GM18499 (cell line): Measurements from ENCODE around the gene HERC6.
"Not testable (repeated sequence)": the region's sequence is repeated elsewhere in the genome, so short reads cannot be mapped to it uniquely, and the experiment has no call there.

Source experiments
- ATAC-seq: cut with Tn5 transposase; IDR thresholded peaks from one replicate; pipeline ENCODE4 v1.9.1; 2021; ENCODE audit warnings: moderate number of reproducible peaks; ENCODE audit not compliant: insufficient read depth, unreplicated experiment

HERC6 gene

DNA sequence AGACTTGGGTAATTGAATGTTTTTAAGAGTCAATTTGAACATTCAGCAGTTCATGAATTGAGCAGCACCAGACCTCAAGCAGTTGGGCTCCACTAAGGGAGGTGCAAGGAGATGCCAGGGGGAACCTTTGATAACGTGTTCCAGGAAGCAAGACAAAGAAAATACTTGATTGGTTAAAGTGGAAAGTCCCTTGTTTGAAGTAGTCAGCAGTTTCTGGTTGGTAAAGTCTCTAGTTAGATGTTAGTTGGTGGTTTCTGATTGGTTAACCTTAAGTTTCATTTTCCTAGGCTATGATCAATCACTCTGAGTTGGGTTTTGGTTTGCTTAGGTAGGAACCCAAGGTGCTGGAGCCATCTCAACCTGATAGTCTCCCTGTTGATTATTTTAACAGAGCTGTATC lies 4.0 kb downstream of the HERC6 start:
- peak; percentile 36 for ATAC-seq

DNA sequence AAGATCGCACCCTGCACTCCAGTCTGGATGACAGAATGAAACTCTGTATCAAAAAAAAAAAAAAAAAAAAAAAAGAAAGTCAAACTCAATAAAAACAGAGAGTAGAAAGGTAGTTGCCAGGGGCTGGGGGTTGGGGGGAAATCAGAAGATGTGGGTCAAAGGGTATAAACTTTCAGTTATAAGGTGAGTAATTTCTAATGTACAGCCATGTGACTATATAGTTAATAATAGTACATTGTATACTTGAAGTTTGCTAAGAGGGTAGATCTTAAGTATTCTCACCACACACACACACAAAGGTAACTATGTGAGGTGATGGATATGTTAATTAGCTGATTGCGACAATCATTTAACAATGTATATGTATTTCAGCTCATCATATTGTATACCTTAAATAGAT lies 11.5 kb downstream of the HERC6 start:
- ATAC-seq = no peak

DNA sequence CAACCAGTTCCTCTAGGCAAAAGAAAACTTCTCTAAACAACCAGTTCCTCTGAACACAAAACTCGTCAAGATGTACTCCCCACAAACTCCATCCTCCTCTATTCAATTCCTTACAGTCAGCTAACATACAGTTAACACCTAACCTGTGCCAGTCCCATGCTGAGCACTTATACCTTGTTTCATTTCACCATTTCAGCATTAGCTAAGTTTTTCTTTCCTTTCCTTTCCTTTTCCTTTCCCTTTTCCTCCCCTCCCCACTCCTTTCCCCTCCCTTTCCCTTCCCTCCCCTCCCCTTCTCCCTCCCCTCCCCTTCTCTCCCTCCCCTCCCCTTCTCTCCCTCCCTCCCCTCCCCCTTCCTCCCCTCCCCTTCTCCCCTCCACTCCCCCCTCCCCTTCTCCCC lies 13.1 kb downstream of the HERC6 start:
- ATAC-seq = no peak

DNA sequence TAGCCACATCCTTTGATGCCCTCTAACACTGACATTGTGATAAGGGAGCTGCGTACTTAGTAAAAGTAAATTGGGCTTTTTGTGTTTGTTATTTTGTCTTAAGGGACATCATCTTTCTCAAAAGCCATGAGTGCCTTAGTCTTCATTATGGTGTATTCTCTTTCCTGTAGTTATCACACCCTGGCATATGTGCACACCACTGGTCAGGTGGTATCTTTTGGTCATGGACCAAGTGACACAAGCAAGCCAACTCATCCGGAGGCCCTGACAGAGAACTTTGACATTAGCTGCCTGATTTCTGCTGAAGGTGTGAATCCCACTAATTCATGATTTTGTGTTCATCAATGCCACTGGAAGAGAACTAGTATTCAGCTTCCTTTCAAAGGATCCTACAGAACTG lies 18.0 kb downstream of the HERC6 start:
- no peak for ATAC-seq

DNA sequence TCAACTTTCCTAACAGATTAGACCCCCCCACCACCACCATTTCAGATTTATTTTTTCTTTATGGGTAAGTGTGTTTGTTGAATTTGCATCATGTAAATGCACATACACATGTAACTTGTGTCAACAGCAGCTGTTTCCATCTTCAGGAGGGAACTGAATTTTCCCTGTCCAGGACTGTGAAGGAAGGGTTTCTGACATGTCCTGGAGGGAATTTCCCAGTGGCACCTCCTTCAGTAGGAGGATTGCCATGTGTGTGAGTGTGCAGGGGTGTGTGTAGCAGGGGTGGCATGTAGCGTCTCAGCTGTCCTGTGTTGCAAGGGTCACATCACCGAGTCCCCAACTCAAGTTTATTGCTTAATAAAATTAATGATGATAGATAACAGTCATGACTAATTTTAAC lies 19.7 kb downstream of the HERC6 start:
- no peak for ATAC-seq

DNA sequence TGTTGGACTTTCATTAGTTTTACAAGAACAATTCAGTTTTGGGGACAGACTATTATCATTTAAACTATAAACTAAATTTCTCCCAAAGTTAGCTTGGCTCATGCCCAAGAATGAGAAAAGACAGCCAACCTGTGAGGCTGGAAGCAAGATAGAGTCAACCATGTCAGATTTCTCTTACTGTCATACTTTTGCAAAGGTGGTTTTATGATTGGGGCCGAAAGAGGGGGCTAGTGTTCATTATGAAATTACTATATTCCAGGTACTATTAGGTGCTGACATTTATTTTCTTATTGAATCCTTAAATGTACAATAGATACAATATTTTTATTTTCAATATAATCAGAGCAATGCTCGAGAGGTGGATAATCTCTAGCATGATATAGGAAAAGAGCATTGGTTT lies 30.6 kb downstream of the HERC6 start:
- no peak for ATAC-seq

DNA sequence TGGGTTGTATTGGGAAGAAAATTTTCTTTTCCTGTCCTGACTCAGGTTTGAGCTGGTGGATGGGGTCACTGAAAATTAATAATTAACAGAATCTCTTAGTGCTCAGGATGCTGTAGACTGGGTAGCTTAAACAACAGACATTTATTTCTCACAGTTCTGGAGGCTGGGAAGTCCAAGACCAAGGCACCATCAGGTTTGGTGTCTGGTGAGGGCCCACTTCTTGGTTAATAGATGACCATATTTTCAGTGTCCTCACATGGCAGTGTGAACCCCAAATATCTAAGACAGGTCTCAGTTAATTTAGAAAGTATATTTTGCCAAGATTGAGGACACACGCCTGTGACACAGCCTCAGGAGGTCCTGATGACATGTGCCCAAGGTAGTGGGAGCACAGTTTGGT lies 31.1 kb downstream of the HERC6 start:
- ATAC-seq = no peak

DNA sequence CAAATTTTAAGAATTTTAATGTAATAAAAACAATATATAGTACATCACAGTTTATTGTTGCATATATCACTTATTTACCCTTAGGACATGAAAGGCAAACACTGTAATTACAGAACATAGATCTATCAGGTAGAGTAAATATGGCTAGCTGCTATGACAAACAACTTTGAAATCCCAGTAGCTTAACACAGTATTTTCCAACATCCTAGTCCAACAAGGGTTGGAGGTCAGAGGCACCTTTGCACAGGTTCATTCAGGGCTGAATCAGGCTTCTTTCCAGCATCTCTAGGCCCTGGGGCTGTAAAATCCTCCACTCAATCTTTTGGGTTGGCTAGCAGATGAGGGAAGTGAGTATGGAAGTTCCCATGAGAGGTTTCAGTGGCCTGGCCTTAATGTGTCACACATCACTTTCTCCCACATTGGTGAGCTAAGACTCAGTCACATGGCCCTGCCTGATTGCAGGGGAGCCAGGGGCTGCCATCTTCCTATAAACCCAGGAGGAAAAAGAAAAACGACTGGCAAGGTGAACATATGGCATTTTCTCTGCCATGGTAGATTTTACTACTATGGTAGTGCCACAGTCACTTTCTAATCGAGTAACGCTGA lies 32.9 kb downstream of the HERC6 start:
- ATAC-seq = no peak

DNA sequence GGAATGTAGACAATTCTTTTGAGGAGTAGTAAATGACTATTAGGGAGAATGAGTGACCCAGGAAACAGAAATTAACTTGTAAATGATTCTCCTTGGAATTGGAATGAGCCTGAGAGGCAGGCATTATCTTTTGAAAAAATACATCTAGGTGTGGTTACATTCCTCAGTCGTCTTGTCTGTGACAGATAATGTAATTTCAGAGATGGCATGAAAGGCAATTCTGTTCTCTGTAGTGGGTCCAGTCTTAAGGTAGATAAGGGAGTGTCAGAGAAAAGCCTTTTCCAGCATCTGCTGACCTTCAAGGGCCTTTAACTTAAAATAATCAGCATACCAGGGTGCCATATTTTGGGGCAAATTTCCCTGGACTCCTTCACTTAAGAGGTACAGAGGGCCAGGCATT lies 35.1 kb downstream of the HERC6 start:
- ATAC-seq = no peak

DNA sequence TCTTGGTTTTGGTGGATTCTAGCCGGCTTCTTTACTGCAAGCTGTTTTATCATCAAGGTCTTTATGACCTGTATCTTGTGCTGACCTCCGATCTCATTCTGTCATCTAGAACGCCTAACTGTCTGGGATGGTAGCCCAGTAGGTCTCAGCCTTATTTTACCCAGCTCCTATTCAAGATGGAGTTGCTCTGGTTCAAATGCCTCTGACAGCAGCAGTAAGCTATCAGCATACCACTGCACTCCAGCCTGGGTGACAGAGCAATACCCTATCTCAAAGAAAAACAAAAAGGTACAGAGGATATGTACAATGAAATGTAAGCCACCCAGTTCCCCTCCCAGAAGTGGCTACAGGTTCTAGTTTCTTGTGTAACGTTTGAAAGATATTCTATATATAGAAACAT lies 36.1 kb downstream of the HERC6 start:
- no peak for ATAC-seq

DNA sequence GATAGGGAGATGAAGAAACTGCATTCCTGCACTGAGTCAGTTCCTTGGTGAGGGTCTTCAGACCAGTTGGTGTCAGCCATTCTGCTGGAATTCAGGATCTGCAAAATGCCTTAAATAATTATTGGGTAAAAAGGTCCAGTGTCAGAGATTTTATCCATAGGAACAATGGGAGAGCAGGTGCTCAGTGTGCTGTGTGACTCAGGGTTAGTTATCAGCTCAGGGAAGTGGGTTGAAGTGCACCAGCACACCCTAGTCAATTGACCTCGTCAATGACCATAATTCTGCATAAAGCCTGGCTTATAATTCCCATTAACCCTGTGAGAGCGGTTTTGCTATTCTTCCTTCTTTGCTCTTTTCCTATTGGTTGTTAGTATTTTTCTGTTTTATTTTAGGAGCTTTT lies 37.3 kb downstream of the HERC6 start:
- ATAC-seq = no peak

DNA sequence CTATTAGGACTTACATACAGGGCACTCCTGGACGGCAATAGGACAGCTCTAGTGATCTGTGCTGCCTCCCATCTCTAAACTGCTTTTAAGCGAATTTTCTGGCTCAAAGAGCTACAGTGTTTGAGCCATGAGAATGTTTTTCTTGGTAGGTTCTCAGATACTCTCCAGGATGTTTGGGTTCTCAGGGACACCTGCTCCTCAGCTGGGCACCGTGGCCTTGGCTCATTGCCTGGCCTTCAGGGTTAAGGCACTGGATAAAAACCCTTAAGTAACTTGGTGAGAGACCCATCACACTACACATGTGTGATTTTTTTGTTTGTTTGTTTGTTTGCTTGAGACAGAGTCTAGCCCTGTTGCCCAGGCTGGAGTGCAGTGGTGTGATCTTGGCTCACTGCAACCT lies 39.8 kb downstream of the HERC6 start:
- ATAC-seq = no peak

DNA sequence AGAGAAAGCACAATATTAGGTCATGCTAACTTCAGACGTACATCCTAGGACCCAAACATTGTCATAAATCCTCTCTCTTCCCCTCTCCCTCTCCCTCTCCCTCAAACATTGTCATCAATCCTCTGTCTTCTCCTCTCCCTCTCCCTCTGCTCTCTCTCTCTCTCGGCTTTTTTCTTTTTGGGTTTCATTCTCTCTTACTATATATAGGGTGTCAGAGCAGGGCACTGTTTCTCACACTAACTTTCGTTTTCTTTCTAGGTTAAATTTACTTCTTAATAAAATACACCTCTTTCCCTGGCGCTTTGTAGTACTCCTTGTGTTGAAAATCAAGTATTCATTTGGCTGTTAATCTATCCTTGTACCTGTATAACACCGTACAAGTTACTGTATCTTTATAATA lies 41.2 kb downstream of the HERC6 start:
- ATAC-seq = no peak

DNA sequence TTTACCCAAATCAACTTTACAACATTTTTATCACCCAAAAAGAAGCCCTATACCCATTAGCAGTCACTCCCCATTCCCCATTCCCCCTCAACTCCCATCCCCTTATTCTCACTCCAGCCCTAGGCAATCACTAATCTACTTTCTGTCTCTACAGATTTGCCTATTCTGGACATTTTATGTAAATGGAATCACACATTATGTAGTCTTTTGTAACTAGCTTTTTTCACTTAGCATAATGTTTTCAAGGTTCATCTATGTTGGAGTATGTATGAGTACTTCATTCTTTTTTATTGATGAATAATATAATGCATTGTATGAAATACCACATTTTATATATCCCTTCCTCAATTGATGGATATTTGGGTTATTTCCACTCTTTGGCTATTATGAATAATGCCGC lies 42.2 kb downstream of the HERC6 start:
- no peak for ATAC-seq

DNA sequence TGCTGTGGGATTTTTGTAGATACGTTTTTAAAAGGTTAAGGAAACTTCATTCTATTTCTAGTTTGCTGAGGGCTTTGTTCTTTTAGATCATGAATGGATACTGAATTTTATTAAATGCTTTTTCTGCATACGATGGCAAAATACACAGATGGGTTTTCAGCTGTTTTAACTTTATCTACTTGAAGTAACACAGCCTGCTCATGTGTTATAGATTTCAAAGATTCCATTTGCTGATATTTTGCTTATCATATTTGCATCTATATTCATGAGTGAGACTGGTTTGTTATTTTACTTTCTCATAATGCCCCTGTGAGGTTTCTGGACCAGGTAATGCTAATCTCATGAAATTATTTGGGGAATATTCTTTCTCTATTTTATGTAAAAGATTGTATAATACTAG lies 43.8 kb downstream of the HERC6 start:
- ATAC-seq = no peak

DNA sequence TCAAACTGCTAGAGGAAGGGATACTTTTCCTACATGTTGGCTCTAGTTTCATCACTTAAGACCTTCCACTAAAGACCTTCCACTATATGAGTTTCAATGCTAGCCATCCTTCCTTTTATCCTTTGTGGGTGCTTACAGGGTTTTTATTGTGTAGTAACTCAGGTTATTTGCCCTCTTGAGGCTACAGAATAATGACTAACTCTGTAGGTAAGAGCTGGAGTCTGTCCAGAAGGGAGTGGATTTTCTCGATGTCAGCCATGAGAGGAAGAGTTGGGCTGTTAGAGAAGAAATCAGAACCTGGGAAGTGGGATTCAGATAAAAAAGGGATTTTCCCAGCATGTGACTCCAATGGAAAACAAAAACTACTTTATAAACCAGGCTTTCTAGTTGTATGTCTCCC lies 50.7 kb downstream of the HERC6 start:
- no peak for ATAC-seq

DNA sequence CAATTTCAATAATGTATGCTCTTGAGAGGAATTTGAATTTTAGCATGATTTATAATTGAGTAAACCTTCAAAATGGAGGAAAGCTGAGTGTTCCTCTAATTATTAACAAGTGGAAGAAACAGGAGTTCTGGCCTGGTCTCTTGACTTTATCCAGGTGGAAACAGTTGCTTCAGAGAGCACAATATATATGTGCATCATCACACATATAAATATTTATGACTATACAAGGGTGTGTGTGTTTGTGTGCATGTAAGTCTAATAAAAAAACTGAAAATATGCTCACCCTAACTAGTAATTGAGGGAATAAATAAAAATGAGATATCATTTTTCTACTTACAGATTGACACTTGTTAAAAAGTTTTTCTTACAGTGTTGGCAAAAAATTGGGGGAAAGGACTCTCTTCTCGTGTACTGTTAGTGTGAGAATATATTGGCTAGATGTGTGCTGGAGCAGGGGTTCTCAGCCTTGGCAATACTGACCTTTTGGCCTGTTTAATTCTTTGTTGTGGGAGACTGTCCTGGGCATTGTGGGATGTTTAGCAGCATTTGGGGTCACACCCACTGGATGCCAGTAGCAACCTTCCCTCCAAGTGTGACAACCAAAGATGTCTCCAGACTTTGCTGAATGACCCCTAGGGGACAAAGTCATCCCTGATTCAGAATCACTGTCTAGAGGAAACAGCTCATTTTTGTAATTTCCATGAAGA lies 57.5 kb downstream of the HERC6 start:
- no peak for ATAC-seq

DNA sequence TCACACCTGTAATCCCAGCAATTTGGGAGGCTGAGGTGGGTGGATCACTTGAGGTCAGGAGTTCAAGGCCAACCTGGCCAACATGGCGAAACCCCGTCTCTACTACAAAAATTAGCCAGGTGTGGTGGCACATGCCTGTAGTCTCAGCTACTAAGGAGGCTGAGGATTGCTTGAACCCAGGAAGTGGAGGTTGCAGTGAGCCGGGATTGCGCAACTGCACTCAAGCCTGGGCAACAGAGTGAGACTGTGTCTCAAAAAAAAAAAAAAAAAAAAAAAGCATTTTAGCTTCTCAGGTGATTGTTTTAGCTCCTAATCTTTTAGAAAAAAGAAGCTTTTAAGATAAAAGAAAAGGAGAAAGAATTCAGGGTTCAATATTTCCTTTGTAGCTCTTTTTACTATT lies 59.2 kb downstream of the HERC6 start:
- not testable (repeated sequence) for ATAC-seq

DNA sequence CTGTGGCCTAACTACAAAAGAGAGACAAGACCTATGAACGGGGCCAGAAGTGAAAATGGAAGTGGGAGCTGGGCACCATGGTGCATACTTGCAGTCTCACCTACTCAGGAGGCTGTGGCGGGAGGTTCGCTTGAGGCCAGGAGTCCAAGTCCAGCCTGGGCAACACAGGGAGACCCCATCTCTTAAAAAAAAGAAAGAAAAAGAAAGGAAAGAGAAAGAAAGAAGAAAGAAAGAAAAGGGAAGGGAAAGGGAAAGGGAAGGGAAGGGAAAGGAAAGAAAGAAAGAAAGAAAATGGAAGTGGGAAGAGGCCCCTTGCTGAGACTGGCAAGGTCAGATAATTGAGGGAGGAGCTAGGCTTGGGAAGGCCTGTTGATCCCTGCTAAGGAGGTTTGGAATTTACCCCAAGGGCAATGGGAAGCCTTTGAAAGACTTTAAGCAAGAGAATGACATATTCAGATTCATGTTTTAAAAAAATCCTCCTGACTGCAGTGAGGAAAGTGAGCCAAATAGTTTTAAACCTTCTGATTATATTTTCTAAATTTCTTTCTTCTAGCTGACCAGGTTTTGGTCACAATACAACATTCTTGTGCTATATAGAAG lies 60.6 kb downstream of the HERC6 start:
- ATAC-seq = no peak

DNA sequence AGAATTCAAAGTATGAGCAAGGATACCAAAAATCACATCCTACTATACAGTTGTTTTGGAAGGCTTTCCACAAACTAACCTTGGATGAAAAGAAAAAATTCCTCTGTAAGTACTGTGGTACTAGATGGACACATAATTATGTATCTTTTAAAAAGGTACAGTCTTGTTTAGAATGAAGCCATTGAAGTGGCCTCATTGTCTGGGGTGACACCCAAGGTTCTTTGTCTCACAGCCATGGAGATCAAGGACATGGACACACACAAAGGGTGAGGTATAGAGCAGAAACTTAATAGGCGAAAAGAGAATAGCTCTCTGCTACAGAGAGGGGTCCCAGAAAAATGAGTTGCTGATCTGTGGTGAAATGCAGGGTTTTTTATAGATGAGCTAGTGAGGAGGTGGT lies 61.5 kb downstream of the HERC6 start:
- no peak for ATAC-seq

DNA sequence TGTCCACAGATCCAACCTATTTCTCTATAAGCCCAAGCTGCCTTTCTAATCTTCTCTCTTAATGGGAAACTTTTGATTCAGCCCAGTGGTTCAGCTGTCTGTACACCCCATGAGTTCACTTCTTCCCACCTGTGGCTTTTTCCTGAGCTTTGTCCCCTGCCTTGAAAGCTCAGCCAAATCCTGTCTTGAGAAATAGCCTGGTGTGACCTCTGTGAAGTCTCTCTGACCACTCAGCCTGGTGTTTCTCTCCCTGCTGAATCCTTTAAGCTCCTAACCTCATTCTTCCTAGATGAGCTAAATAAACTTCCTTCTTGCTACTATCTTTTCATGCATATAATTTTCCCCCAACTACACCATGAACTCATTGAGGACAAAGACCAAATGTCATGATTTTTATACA lies 63.0 kb downstream of the HERC6 start:
- no peak for ATAC-seq

DNA sequence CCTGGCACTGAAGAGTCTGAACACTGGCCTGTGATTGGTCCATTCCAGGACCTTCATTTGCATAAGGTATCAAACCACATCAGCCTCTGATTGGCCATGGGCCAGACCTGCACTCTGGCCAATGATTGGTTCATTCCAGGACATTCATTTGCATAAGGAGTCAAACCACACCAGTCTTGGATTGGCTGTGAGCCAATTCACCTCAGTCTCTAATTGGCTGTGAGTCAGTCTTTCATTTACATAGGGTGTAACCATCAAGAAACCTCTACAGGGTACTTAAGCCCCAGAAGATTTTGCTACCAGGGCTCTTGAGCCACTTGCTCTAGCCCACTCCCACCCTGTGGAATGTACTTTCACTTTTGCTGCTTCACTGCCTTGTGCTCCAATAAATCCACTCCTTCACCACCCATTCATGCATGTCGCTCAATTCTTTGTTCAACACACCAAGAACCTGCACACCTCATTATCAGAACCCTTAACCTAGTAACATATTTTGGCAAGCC lies 64.1 kb downstream of the HERC6 start:
- ATAC-seq = no peak
